HEK293 (cell line): ENCODE measurements around the gene SBSN.

Experiments used
- CTCF ChIA-PET: fragments of 350-600 bp; formaldehyde crosslinking; extraction: SDS; loops from one replicate; lab custom pipeline; 2021; ENCODE audit warnings: antibody characterized with exemption; lab: Yijun Ruan, JAX
- POLR2A ChIA-PET: fragments of 300-600 bp; formaldehyde crosslinking; extraction: SDS; loops from one replicate; lab custom pipeline; 2020; ENCODE audit warnings: antibody characterized with exemption, inconsistent platforms; lab: Yijun Ruan, JAX
- H3K27ac ChIP-seq: fragments of 200-500 bp; sonication (Bioruptor generic); 2 replicates; pipeline ENCODE4 v1.5.1; 2014; ENCODE audit warnings: low read depth, low read length, control low read depth, inconsistent platforms; ENCODE audit errors: extremely low read depth
- H3K36me3 ChIP-seq, 2 experiments: fragments of 200-500 bp in 1 of 2; sonication (Bioruptor generic) in 1 of 2; 1 replicate in 1 of 2; 2 replicates in 1 of 2; pipeline ENCODE4 v1.5.1; 2014 to 2017; ENCODE audit warnings: inconsistent platforms in 2 of 2, low read length in 2 of 2; ENCODE audit not compliant: control insufficient read depth in 2 of 2, insufficient read depth in 1 of 2
- H3K4me1 ChIP-seq: fragments of 200-500 bp; sonication (Bioruptor generic); 2 replicates; pipeline ENCODE4 v1.5.1; 2014; ENCODE audit warnings: mild to moderate bottlenecking, low read length, inconsistent platforms; ENCODE audit not compliant: control insufficient read depth, insufficient read depth
- H3K4me3 ChIP-seq: 2 replicates; pipeline ENCODE4 v1.5.1; 2011; ENCODE audit warnings: low read depth, mild to moderate bottlenecking, control low read depth, low read length, moderate library complexity
- H3K9me3 ChIP-seq: fragments of 200-500 bp; sonication (Bioruptor generic); 2 replicates; pipeline ENCODE4 v1.5.1; 2014; ENCODE audit warnings: low read depth, low read length, inconsistent platforms; ENCODE audit not compliant: control insufficient read depth, insufficient read depth
- KLF10 ChIP-seq: fragments of 450-650 bp; IDR thresholded peaks from 2 replicates; pipeline ENCODE4 v1.5.1; 2018; ENCODE audit warnings: missing biosample characterization, mild to moderate bottlenecking, missing genetic modification characterization
- KLF7 ChIP-seq: fragments of 450-650 bp; formaldehyde crosslinking; IDR thresholded peaks from 2 replicates; pipeline ENCODE4 v1.5.1; 2016; ENCODE audit warnings: missing biosample characterization, missing genetic modification characterization, borderline replicate concordance
- RBAK ChIP-seq: fragments of 450-650 bp; formaldehyde crosslinking; IDR thresholded peaks from 2 replicates; pipeline ENCODE4 v1.5.1; 2016; ENCODE audit warnings: missing biosample characterization, missing genetic modification characterization
- SETDB1 ChIP-seq: IDR thresholded peaks from one replicate; pipeline ENCODE4 v1.6.1; 2017; ENCODE audit warnings: mild to moderate bottlenecking, low read length, moderate library complexity, mixed read lengths; ENCODE audit not compliant: insufficient read length
- WT1 ChIP-seq: fragments of 450-650 bp; formaldehyde crosslinking; IDR thresholded peaks from 2 replicates; pipeline ENCODE4 v1.5.1; 2016; ENCODE audit warnings: missing biosample characterization, missing genetic modification characterization
- ZBTB7A ChIP-seq: fragments of 450-650 bp; formaldehyde crosslinking; IDR thresholded peaks from 2 replicates; pipeline ENCODE4 v1.5.1; 2016; ENCODE audit warnings: low read depth, missing biosample characterization, missing genetic modification characterization
- ZNF155 ChIP-seq: fragments of 450-650 bp; formaldehyde crosslinking; IDR thresholded peaks from 2 replicates; pipeline ENCODE4 v1.5.1; 2016; ENCODE audit warnings: missing biosample characterization, missing genetic modification characterization
- ZNF157 ChIP-seq: fragments of 450-650 bp; formaldehyde crosslinking; IDR thresholded peaks from 2 replicates; pipeline ENCODE4 v1.5.1; 2016; ENCODE audit warnings: missing biosample characterization, missing genetic modification characterization
- ZNF221 ChIP-seq: fragments of 450-650 bp; formaldehyde crosslinking; IDR thresholded peaks from 2 replicates; pipeline ENCODE4 v1.5.1; 2017; ENCODE audit warnings: missing biosample characterization, missing genetic modification characterization, borderline replicate concordance
- ZNF274 ChIP-seq, 2 experiments: fragments of 200-500 bp in 1 of 2; fragments of 450-650 bp in 1 of 2; sonication (Bioruptor generic) in 1 of 2; formaldehyde crosslinking in 1 of 2; IDR thresholded peaks; 2 replicates each; pipeline versions ENCODE4 v1.5.1 to v1.6.1; 2014 to 2016; ENCODE audit warnings: borderline replicate concordance in 1 of 2, inconsistent platforms in 1 of 2, low read length in 1 of 2, missing biosample characterization in 1 of 2, missing genetic modification characterization in 1 of 2
- ZNF350 ChIP-seq: fragments of 450-650 bp; formaldehyde crosslinking; IDR thresholded peaks from 2 replicates; pipeline ENCODE4 v1.5.0; 2017; ENCODE audit warnings: missing biosample characterization, mild to moderate bottlenecking, missing genetic modification characterization
- ZNF37A ChIP-seq: fragments of 450-650 bp; IDR thresholded peaks from 2 replicates; pipeline ENCODE4 v1.5.1; 2018; ENCODE audit warnings: missing biosample characterization, missing genetic modification characterization
- ZNF416 ChIP-seq: fragments of 450-650 bp; formaldehyde crosslinking; IDR thresholded peaks from 2 replicates; pipeline ENCODE4 v1.5.1; 2016; ENCODE audit warnings: missing biosample characterization, missing genetic modification characterization
- ZNF473 ChIP-seq: fragments of 450-650 bp; formaldehyde crosslinking; IDR thresholded peaks from 2 replicates; pipeline ENCODE4 v1.5.1; 2017; ENCODE audit warnings: missing biosample characterization, missing genetic modification characterization
- ZNF555 ChIP-seq: fragments of 450-650 bp; formaldehyde crosslinking; conservative IDR thresholded peaks from 2 replicates; pipeline ENCODE4 v1.5.1; 2017; ENCODE audit warnings: missing biosample characterization, mild to moderate bottlenecking, missing genetic modification characterization, inconsistent platforms
- ZNF600 ChIP-seq: fragments of 450-650 bp; formaldehyde crosslinking; IDR thresholded peaks from 2 replicates; pipeline ENCODE4 v1.5.1; 2016; ENCODE audit warnings: missing biosample characterization, missing genetic modification characterization
- ZSCAN23 ChIP-seq: fragments of 450-650 bp; formaldehyde crosslinking; IDR thresholded peaks from 2 replicates; pipeline ENCODE4 v1.5.1; 2016; ENCODE audit warnings: missing biosample characterization, missing genetic modification characterization
- TF ChIP-seq, protein P1 (sequence below): fragments of 450-650 bp; formaldehyde crosslinking; IDR thresholded peaks from 2 replicates; pipeline ENCODE4 v1.5.1; 2016; ENCODE audit warnings: missing biosample characterization, missing genetic modification characterization, borderline replicate concordance
- TF ChIP-seq, protein P2 (sequence below): fragments of 450-650 bp; formaldehyde crosslinking; IDR thresholded peaks from 2 replicates; pipeline ENCODE4 v1.5.1; 2016; ENCODE audit warnings: missing biosample characterization, missing genetic modification characterization
- TF ChIP-seq, protein P3 (sequence below): fragments of 450-650 bp; formaldehyde crosslinking; IDR thresholded peaks from 2 replicates; pipeline ENCODE4 v1.5.1; 2017; ENCODE audit warnings: missing biosample characterization, missing genetic modification characterization

Gene SBSN

DNA sequence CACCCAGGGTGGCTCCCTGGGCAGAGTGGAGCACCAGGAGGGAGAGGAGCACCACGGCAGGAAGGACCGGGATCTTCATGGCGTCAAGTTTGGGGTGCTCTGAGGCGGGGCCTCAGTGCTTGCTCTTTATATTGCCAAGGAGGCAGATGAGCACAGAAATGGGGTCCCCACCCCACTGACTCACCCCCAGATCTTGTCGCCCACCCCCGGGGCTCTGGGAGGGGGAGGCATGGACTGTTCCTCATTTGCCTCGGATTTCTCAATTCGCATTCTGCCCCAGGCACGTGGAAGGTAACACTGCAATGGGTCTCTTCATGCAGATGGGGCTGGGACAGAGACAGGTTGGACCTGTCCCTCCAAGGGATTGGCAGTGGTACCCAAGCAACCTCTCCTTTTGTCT lies 37.7 kb downstream of the SBSN start, which contains the start of gene KRTDAP:
Gene KRTDAP (minus strand): TSS at position 101 of the 400 bp plus-strand sequence. CDS start 22 bp downstream, at position 79.
- no peak within 1 kb of the TSS for H3K27ac ChIP-seq
- H3K4me1 ChIP-seq: peaks cover 3% of the 10 kb centered on the region; the same call in 1 of the 2 replicates
- TF ChIP-seq WT1 (tag by site-specific recombination): no peak
- TF ChIP-seq ZNF274 (IDR thresholded peaks at IDR 0.05; ENCODE audit: low read length): no peak
- no peak for TF ChIP-seq ZNF274 (tag by site-specific recombination; IDR thresholded peaks at IDR 0.05; ENCODE audit: borderline replicate concordance)
- TF ChIP-seq ZNF350: no peak
- TF ChIP-seq KLF7 (tag by site-specific recombination): no peak
- no peak for TF ChIP-seq ZSCAN23 (tag by site-specific recombination)
- TF ChIP-seq, protein P1, sequence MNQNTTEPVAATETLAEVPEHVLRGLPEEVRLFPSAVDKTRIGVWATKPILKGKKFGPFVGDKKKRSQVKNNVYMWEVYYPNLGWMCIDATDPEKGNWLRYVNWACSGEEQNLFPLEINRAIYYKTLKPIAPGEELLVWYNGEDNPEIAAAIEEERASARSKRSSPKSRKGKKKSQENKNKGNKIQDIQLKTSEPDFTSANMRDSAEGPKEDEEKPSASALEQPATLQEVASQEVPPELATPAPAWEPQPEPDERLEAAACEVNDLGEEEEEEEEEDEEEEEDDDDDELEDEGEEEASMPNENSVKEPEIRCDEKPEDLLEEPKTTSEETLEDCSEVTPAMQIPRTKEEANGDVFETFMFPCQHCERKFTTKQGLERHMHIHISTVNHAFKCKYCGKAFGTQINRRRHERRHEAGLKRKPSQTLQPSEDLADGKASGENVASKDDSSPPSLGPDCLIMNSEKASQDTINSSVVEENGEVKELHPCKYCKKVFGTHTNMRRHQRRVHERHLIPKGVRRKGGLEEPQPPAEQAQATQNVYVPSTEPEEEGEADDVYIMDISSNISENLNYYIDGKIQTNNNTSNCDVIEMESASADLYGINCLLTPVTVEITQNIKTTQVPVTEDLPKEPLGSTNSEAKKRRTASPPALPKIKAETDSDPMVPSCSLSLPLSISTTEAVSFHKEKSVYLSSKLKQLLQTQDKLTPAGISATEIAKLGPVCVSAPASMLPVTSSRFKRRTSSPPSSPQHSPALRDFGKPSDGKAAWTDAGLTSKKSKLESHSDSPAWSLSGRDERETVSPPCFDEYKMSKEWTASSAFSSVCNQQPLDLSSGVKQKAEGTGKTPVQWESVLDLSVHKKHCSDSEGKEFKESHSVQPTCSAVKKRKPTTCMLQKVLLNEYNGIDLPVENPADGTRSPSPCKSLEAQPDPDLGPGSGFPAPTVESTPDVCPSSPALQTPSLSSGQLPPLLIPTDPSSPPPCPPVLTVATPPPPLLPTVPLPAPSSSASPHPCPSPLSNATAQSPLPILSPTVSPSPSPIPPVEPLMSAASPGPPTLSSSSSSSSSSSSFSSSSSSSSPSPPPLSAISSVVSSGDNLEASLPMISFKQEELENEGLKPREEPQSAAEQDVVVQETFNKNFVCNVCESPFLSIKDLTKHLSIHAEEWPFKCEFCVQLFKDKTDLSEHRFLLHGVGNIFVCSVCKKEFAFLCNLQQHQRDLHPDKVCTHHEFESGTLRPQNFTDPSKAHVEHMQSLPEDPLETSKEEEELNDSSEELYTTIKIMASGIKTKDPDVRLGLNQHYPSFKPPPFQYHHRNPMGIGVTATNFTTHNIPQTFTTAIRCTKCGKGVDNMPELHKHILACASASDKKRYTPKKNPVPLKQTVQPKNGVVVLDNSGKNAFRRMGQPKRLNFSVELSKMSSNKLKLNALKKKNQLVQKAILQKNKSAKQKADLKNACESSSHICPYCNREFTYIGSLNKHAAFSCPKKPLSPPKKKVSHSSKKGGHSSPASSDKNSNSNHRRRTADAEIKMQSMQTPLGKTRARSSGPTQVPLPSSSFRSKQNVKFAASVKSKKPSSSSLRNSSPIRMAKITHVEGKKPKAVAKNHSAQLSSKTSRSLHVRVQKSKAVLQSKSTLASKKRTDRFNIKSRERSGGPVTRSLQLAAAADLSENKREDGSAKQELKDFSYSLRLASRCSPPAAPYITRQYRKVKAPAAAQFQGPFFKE (tag by site-specific recombination): no peak
- no peak for TF ChIP-seq ZNF473 (tag by site-specific recombination)
- no peak for TF ChIP-seq ZNF155 (tag by site-specific recombination)
- TF ChIP-seq SETDB1: no peak
- no peak for TF ChIP-seq RBAK (tag by site-specific recombination)
- TF ChIP-seq ZNF221 (tag by site-specific recombination): no peak
- TF ChIP-seq, protein P2, sequence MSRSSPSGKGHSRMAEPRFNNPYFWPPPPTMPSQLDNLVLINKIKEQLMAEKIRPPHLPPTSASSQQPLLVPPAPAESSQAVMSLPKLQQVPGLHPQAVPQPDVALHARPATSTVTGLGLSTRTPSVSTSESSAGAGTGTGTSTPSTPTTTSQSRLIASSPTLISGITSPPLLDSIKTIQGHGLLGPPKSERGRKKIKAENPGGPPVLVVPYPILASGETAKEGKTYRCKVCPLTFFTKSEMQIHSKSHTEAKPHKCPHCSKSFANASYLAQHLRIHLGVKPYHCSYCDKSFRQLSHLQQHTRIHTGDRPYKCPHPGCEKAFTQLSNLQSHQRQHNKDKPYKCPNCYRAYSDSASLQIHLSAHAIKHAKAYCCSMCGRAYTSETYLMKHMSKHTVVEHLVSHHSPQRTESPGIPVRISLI (tag by site-specific recombination): no peak
- TF ChIP-seq KLF10 (tag by site-specific recombination): no peak
- TF ChIP-seq, protein P3, sequence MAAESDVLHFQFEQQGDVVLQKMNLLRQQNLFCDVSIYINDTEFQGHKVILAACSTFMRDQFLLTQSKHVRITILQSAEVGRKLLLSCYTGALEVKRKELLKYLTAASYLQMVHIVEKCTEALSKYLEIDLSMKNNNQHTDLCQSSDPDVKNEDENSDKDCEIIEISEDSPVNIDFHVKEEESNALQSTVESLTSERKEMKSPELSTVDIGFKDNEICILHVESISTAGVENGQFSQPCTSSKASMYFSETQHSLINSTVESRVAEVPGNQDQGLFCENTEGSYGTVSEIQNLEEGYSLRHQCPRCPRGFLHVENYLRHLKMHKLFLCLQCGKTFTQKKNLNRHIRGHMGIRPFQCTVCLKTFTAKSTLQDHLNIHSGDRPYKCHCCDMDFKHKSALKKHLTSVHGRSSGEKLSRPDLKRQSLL (tag by site-specific recombination): no peak
- TF ChIP-seq ZNF157 (tag by site-specific recombination): no peak
- TF ChIP-seq ZNF555 (tag by site-specific recombination): no peak
- TF ChIP-seq ZNF600 (tag by site-specific recombination): no peak
- TF ChIP-seq ZNF37A (tag by site-specific recombination): no peak
- no peak for TF ChIP-seq ZNF416 (tag by site-specific recombination)
- no peak for TF ChIP-seq ZBTB7A (tag by site-specific recombination)
- H3K36me3 ChIP-seq: no peaks in the 10 kb centered on the region
- no peaks in the 10 kb centered on the region for H3K9me3 ChIP-seq
- ChIA-PET POLR2A (no interaction called here), CTCF (interaction anchor here (0.6 to 8.4 kb wide), 4 partner anchors 16 to 591 kb away, joined by 4 to 237 read pairs (median 96); partner anchors contain the start of gene FFAR3)
- H3K4me3 ChIP-seq: no peak within 1 kb of the TSS
